ENCODE data around the gene ANO6. TPM values are rescaled to one million over a fixed set of nuclear protein-coding genes. Genes with fewer than 3 reads are reported as not detected.

Gene ANO6
- total and polyA plus RNA-seq, 2 donors (not counting 1 experiment from before 2014, with no cell fraction given): 6.6 to 19.5 TPM

- no peak overlapping the region for H3K4me2 ChIP-seq (replicated peaks; ENCODE audit: low read depth, low read length, poor library complexity, severe bottlenecking)
- no peak for ATAC-seq (ENCODE audit: low read depth)
- Mint-ChIP-seq H3K27me3 (no peaks in the 10 kb centered on the region), H3K4me1 (peaks cover 12% of the 10 kb centered on the region), H3K9me3 (ENCODE audit: insufficient read depth) (no peaks in the 10 kb centered on the region), H3K4me3 (no peak overlapping the region), H3K27ac (no peak overlapping the region)
- no peaks in the 10 kb centered on the region for H3K4me1 ChIP-seq (ENCODE audit: control insufficient read depth in 2 of 2, insufficient read depth in 2 of 2, low read length in 2 of 2)
- H3K4me3 ChIP-seq (ENCODE audit: control extremely low read depth in 1 of 5, extremely low read depth in 1 of 5, insufficient read depth in 1 of 5, low read depth in 2 of 5, low read length in 4 of 5): no peak overlapping the region
- H2AFZ ChIP-seq (ENCODE audit: insufficient read depth, low read depth, low read length, poor library complexity, severe bottlenecking): no peak overlapping the region
- no peak overlapping the region for H3K27ac ChIP-seq (ENCODE audit: low read length in 2 of 2)
- DNase-seq: no peak
- no CpG with 5 or more reads among the region's 1 CpG for WGBS (ENCODE audit: insufficient coverage)
- peaks cover 17% of the 10 kb centered on the region for H4K20me1 ChIP-seq (ENCODE audit: control insufficient read depth, insufficient read depth, low read length, poor library complexity, severe bottlenecking)
- ChIA-PET POLR2A (no interaction called here), CTCF (interaction anchor here (0.9 to 1.3 kb wide), 2 partner anchors 10 to 54 kb away, joined by 3 read pairs; no protein-coding TSS in a partner anchor)
- intact Hi-C loops (cut with micrococcal nuclease): no loop called here
- H3K9ac ChIP-seq (ENCODE audit: low read length): no peak overlapping the region
- H3K9me3 ChIP-seq (ENCODE audit: control extremely low read depth in 1 of 3, control insufficient read depth in 2 of 3, insufficient read depth in 1 of 3, low read length in 2 of 3): no peaks in the 10 kb centered on the region
- TF ChIP-seq EZH2 (IDR thresholded peaks at IDR 0.05; ENCODE audit: borderline replicate concordance, insufficient read depth, low read depth, low read length, poor library complexity, severe bottlenecking): no peak
- no peak for TF ChIP-seq CTCF (IDR thresholded peaks at IDR 0.05)
- H3K27me3 ChIP-seq (replicated peaks in 1 of 4; ENCODE audit: control extremely low read depth in 1 of 4, control insufficient read depth in 3 of 4, insufficient read depth in 4 of 4, low read length in 3 of 4): no peaks in the 10 kb centered on the region
- H3K79me2 ChIP-seq (ENCODE audit: control insufficient read depth, insufficient read depth, low read length): peaks cover 37% of the 10 kb centered on the region
- no peaks in the 10 kb centered on the region for H3K36me3 ChIP-seq (replicated peaks in 1 of 2; ENCODE audit: control extremely low read depth in 1 of 2, control insufficient read depth in 1 of 2, extremely low read depth in 1 of 2, insufficient read depth in 2 of 2, low read length in 1 of 2)
Observed at GRCh38 chr12:45224311-45224710, 8.4 kb downstream of the ANO6 start.

GRCh38 chr12:45226021-45226420, 10.1 kb downstream of the ANO6 start:
- Histone ChIP-seq H3K4me3 (ENCODE audit: control extremely low read depth in 1 of 5, extremely low read depth in 1 of 5, insufficient read depth in 1 of 5, low read depth in 2 of 5, low read length in 4 of 5) (no peak overlapping the region), H3K4me2 (replicated peaks; ENCODE audit: low read depth, low read length, poor library complexity, severe bottlenecking) (no peak overlapping the region), H3K9me3 (ENCODE audit: control extremely low read depth in 1 of 3, control insufficient read depth in 2 of 3, insufficient read depth in 1 of 3, low read length in 2 of 3) (no peaks in the 10 kb centered on the region), H3K9ac (ENCODE audit: low read length) (no peak overlapping the region), H3K4me1 (ENCODE audit: control insufficient read depth in 2 of 2, insufficient read depth in 2 of 2, low read length in 2 of 2) (no peaks in the 10 kb centered on the region), H3K79me2 (ENCODE audit: control insufficient read depth, insufficient read depth, low read length) (peaks cover 20% of the 10 kb centered on the region), H3K27ac (ENCODE audit: low read length in 2 of 2) (no peak overlapping the region), H3K27me3 (replicated peaks in 1 of 4; ENCODE audit: control extremely low read depth in 1 of 4, control insufficient read depth in 3 of 4, insufficient read depth in 4 of 4, low read length in 3 of 4) (no peaks in the 10 kb centered on the region), H2AFZ (ENCODE audit: insufficient read depth, low read depth, low read length, poor library complexity, severe bottlenecking) (no peak overlapping the region), H4K20me1 (ENCODE audit: control insufficient read depth, insufficient read depth, low read length, poor library complexity, severe bottlenecking) (peaks cover 16% of the 10 kb centered on the region), H3K36me3 (replicated peaks in 1 of 2; ENCODE audit: control extremely low read depth in 1 of 2, control insufficient read depth in 1 of 2, extremely low read depth in 1 of 2, insufficient read depth in 2 of 2, low read length in 1 of 2) (no peaks in the 10 kb centered on the region)
- no peak for ATAC-seq (ENCODE audit: low read depth)
- Mint-ChIP-seq H3K27me3 (no peaks in the 10 kb centered on the region), H3K27ac (no peak overlapping the region), H3K4me3 (no peak overlapping the region), H3K4me1 (peaks cover 5% of the 10 kb centered on the region), H3K9me3 (ENCODE audit: insufficient read depth) (no peaks in the 10 kb centered on the region)
- intact Hi-C loops (cut with micrococcal nuclease): no loop called here
- CTCF ChIA-PET: no interaction called here
- TF ChIP-seq EZH2 (IDR thresholded peaks at IDR 0.05; ENCODE audit: borderline replicate concordance, insufficient read depth, low read depth, low read length, poor library complexity, severe bottlenecking) (no peak), CTCF (IDR thresholded peaks at IDR 0.05) (no peak)
- POLR2A ChIA-PET: interaction anchor here (0.5 kb wide), 1 partner anchor 444 kb away, joined by 7 read pairs; no protein-coding TSS in a partner anchor
- DNase-seq: no peak

Measured in B cell (primary cell).